Measurements from ENCODE around the gene SLC25A45.
A peak's percentile ranks its signal among the peaks of the same experiment; 100 is the strongest.

SLC25A45 gene

GRCh38 chr11:65329944-65330403, 52.5 kb downstream of the SLC25A45 start:
- Histone ChIP-seq H3K27ac (ENCODE audit: low read depth, low read length) (peak overlapping the region; percentile 14), H3K4me1 (ENCODE audit: control insufficient read depth, insufficient read depth, low read length) (peaks cover 6% of the 10 kb centered on the region), H3K36me3 (ENCODE audit: control insufficient read depth, insufficient read depth, low read length) (no peaks in the 10 kb centered on the region), H3K9ac (ENCODE audit: low read length) (no peak overlapping the region), H3K4me3 (ENCODE audit: low read length) (peak overlapping the region; percentile 41), H3K27me3 (ENCODE audit: control insufficient read depth, insufficient read depth, low read length) (no peaks in the 10 kb centered on the region)

- no peaks in the 10 kb centered on the region for H3K27me3 ChIP-seq (ENCODE audit: control insufficient read depth, insufficient read depth, low read length)
- H3K4me3 ChIP-seq (ENCODE audit: low read length): peak overlapping the region; percentile 41
- no peaks in the 10 kb centered on the region for H3K36me3 ChIP-seq (ENCODE audit: control insufficient read depth, insufficient read depth, low read length)
- H3K27ac ChIP-seq (ENCODE audit: low read depth, low read length): no peak overlapping the region
- H3K4me1 ChIP-seq (ENCODE audit: control insufficient read depth, insufficient read depth, low read length): peaks cover 2% of the 10 kb centered on the region
- no peak overlapping the region for H3K9ac ChIP-seq (ENCODE audit: low read length)
Measured at GRCh38 chr11:65329478-65329877, 53.0 kb downstream of the SLC25A45 start.

DNA sequence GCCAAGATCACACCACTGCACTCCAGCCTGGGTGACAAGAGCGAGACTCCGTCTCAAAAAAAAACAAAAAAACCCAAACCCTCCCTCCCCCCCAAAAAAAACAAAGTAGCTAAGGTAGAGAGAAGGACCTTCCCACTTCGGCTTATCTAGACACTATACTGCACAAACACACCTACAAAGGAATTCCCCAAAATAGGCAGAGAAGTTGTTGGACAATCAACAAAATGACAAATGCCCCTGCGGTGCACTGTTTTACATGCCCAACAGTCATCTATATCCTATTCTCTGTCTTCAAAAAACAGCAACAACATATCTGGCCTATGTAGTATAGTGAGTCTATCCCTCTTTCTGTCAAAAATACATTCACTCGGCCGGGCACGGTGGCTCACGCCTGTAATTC, 55.4 kb downstream of the SLC25A45 start:
- H3K36me3 ChIP-seq (ENCODE audit: control insufficient read depth, insufficient read depth, low read length): peaks cover 4% of the 10 kb centered on the region
- no peak overlapping the region for H3K4me3 ChIP-seq (ENCODE audit: low read length)

DNA sequence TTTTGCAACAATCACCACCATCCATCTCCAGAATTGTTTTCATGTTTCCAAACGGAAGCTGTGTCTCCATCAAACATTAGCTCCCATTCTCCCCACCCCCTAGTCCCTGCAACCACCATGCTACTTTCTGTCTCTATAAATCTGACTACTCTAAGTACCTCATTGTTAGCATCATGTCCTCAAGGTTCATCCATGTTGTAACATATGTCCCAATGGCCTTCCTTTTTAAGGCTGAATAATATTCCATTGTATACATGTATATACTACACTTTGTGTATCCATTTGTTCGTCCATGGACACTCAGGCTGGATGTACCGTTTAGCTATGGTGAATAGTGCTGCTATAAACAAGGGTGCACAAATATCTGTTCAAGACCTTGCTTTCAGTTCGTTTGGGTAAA, 57.0 kb downstream of the SLC25A45 start:
- no peaks in the 10 kb centered on the region for H3K27me3 ChIP-seq (ENCODE audit: control insufficient read depth, insufficient read depth, low read length)

More for the DNA sequence above, 55.4 kb downstream of the SLC25A45 start:
- Histone ChIP-seq H3K27me3 (ENCODE audit: control insufficient read depth, insufficient read depth, low read length) (no peaks in the 10 kb centered on the region), H3K4me1 (ENCODE audit: control insufficient read depth, insufficient read depth, low read length) (no peaks in the 10 kb centered on the region), H3K9ac (ENCODE audit: low read length) (no peak overlapping the region), H3K27ac (ENCODE audit: low read depth, low read length) (no peak overlapping the region)

More for the DNA sequence above, 57.0 kb downstream of the SLC25A45 start:
- Histone ChIP-seq H3K9ac (ENCODE audit: low read length) (no peak overlapping the region), H3K27ac (ENCODE audit: low read depth, low read length) (no peak overlapping the region), H3K36me3 (ENCODE audit: control insufficient read depth, insufficient read depth, low read length) (peaks cover 20% of the 10 kb centered on the region), H3K4me3 (ENCODE audit: low read length) (no peak overlapping the region), H3K4me1 (ENCODE audit: control insufficient read depth, insufficient read depth, low read length) (no peaks in the 10 kb centered on the region)
